MG63 (cell line): ENCODE measurements around the gene ZNF217. TPM values are rescaled to one million over a fixed set of nuclear protein-coding genes. Genes with fewer than 3 reads are reported as not detected.
A peak's percentile ranks its signal among the peaks of the same experiment; 100 is the strongest.
"Not testable (repeated sequence)": the region's sequence is repeated elsewhere in the genome, so short reads cannot be mapped to it uniquely, and the experiment has no call there.

Experiments used
- DNase-seq: peaks from one replicate; pipeline ENCODE4 v3.0.0-alpha.2; 2020
- H3K27me3 ChIP-seq: fragments of 250-450 bp; sonication (Bioruptor Pico); 2 replicates; pipeline ENCODE4 v1.5.1; 2020; ENCODE audit warnings: mild to moderate bottlenecking, moderate library complexity
- H3K36me3 ChIP-seq: fragments of 250-450 bp; sonication (Bioruptor Pico); 2 replicates; pipeline ENCODE4 v1.5.1; 2020; ENCODE audit warnings: mild to moderate bottlenecking, moderate library complexity
- H3K4me3 ChIP-seq: fragments of 250-450 bp; sonication (Bioruptor Pico); 2 replicates; pipeline ENCODE4 v1.5.1; 2020; ENCODE audit warnings: mild to moderate bottlenecking, moderate library complexity
- H3K9me3 ChIP-seq: fragments of 250-450 bp; sonication (Bioruptor Pico); 2 replicates; pipeline ENCODE4 v1.5.1; 2020; ENCODE audit warnings: mild to moderate bottlenecking, moderate library complexity
- total RNA-seq: library from RNA; depleted of rRNA; stranded (reverse); fragments of >200 nt; shearing (Covaris generic); gene quantifications from 2 replicates; pipeline ENCODE4 v1.2.3, GENCODE V29; 2014; ENCODE audit warnings: low replicate concordance

The ZNF217 gene
- total RNA-seq, 1 experiment from 2014 or later: 15.7 TPM

DNA sequence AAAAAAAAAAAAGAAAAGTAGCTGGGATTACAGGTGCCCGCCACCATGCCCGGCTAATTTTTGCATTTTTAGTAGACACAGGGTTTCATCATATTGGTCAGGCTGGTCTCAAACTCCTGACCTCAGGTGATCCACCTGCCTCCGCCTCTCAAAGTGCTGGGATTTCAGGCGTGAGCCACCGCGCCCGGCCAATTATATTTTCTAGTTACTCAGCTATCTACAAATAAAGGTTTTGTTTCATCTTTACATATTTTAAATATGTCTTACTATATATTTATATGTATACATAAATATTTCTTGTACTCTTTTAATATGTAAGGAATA is 31.2 kb upstream of the ZNF217 start:
- H3K36me3 ChIP-seq, H3K4me3 ChIP-seq, DNase-seq, H3K9me3 ChIP-seq, H3K27me3 ChIP-seq: not testable (repeated sequence)

DNA sequence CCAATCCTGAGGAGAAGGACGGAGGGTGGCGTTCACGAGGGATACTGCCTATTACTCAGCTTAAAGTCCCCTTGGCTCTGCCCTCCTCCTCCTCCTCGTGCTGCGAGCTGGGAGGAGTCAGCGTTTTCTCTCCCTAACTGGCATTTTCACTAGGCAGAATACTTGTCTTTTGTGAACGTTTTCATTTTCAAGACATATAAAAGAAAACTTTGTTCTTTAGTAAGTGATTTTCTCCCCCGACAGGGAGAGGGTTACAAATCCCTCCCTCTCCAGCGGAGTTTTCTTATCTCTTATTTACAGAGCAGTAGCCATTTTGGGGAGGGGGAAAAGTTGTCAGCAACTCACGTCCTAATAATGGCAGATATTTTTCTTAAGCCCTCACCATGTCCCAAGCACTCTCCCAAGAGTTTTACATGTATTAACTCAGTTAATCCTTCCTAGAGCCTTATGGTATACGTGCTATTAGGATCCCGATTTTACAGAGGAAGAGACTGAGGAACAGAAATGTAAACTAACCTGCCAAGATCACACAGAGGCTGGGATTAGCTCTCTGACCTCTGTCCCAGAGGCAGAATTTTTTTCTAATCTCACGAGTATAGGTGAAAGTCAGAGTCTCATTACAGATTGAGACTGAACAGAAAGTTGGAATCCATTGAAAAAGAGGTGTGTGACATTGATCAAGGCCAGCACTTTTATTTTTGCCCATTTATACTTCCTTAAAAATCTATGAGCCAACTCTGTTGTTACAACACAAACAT is 30.0 kb upstream of the ZNF217 start:
- peak overlapping the region; percentile 21 for H3K4me3 ChIP-seq
- no peaks in the 10 kb centered on the region for H3K36me3 ChIP-seq
- DNase-seq: peak; percentile 84
- H3K27me3 ChIP-seq: no peaks in the 10 kb centered on the region
- H3K9me3 ChIP-seq: no peaks in the 10 kb centered on the region

DNA sequence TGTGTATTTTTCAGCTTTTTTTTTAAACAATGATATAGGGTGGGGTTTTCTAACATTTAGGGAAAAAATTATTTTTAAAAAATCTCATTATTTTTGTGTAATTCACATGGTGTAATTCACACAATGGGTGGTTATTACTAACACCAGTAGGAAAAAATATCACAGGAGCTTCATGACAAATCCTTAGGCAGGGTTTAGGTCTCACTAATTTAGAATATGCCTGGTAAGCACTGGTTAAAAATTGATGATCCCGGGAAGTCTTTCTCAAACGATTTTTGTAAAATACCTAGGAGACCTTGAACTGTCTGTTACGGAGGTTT is 29.5 kb upstream of the ZNF217 start:
- H3K36me3 ChIP-seq: no peaks in the 10 kb centered on the region
- peak overlapping the region; percentile 21 for H3K4me3 ChIP-seq
- DNase-seq: no peak
- H3K9me3 ChIP-seq: no peaks in the 10 kb centered on the region
- no peaks in the 10 kb centered on the region for H3K27me3 ChIP-seq

DNA sequence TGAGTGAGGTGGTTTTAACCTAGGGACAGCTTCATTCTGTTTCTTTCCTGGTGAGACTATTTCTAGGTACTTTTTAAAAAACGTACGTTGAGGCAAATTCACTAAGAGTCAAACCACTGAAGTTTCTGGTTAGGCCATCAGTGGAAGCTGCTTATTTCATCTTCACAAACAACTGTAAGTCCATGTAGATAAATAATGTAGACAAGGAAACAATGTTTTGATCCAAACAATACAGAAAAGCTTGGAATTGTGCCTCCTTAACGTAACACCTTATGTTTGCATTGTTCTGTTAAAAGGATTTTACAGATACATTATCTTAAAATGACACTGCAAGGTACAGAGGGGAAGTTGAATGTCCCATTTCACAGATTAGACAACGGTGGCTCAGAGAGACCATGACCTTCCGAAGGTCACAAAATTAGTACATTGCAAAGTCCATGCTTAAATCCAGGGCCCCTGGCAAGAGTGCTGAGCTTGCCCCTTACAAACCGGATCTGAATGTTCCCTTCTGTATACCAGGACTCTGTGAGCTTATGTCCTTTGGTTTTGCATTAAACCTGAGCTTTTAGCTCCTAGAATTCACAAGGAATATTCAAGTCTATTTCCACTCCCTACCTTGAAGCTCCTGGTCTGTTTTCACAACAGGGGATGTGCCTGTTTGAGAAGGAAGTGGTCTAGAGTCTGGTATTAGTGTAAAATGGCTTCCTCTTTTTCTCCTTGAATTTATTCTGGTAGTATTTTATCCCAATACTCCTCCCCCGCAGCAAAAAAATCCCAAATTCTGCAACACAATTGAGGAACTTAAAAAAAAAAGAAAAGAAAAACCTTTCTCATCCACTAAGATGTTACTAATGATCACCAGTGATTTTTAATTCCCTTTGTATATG is 28.9 kb upstream of the ZNF217 start:
- Histone ChIP-seq H3K9me3 (no peaks in the 10 kb centered on the region), H3K4me3 (no peak overlapping the region), H3K36me3 (no peaks in the 10 kb centered on the region), H3K27me3 (no peaks in the 10 kb centered on the region)
- DNase-seq: no peak

DNA sequence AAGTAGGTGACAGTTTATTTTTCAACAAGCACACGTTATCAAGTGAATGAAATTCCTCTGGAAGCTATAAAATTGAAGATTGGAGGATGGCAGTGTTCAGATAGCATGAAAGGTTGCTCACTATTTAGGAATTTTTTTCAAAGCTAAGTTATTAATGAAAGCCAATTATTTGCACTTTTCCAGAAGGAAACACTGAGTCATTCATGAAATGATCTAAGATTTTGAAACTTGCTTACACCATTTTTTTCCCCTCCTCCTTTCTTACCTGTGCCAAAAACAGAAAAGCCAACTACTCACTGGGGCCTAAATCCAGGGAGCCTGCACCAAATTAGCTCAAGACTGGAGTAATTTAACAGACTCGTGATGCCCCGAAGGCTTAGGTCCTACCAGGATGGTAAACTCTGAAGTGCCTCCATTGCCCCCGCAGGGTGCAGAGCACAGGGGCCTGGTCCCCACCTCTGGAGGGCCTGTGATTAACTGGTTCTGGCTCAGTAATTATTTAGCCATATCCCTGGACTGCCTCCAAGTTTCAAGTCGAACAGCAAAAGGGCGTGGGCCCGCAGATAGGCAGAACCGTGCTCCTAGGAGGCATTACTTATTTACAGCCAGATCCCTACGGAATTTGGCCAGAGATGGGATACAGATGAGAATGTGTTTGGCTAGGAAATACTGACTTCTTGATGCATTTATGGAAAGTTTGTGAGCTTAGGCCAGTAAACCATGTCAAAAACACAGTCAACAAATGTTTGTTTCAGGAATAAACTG is 28.0 kb upstream of the ZNF217 start:
- no peaks in the 10 kb centered on the region for H3K27me3 ChIP-seq
- no peaks in the 10 kb centered on the region for H3K9me3 ChIP-seq
- DNase-seq: peak; percentile 95
- no peak overlapping the region for H3K4me3 ChIP-seq
- H3K36me3 ChIP-seq: no peaks in the 10 kb centered on the region

DNA sequence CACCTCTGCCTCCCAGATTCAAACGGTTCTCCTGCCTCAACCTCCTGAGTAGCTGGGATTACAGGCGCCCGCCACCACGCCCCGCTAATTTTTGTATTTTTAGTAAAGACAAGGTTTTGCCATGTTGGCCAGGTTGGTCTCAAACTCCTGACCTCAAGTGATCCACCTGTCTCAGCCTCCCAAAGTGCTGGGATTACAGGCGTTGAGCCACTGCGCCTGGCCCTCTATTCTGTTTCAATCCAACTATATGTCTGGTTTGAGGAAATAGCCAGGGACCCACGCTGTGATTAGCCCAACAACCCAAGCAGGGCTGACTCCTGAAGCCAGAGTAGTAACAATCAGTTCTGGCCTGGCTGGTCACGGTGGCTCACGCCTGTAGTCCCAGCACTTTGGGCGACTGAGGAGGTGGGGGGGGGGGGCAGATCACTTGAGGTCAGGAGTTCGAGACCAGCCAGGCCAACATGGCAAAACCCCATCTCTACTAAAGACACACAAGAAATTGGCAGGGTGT is 24.9 kb upstream of the ZNF217 start:
- not testable (repeated sequence) for DNase-seq, H3K9me3 ChIP-seq, H3K36me3 ChIP-seq, H3K4me3 ChIP-seq, H3K27me3 ChIP-seq

DNA sequence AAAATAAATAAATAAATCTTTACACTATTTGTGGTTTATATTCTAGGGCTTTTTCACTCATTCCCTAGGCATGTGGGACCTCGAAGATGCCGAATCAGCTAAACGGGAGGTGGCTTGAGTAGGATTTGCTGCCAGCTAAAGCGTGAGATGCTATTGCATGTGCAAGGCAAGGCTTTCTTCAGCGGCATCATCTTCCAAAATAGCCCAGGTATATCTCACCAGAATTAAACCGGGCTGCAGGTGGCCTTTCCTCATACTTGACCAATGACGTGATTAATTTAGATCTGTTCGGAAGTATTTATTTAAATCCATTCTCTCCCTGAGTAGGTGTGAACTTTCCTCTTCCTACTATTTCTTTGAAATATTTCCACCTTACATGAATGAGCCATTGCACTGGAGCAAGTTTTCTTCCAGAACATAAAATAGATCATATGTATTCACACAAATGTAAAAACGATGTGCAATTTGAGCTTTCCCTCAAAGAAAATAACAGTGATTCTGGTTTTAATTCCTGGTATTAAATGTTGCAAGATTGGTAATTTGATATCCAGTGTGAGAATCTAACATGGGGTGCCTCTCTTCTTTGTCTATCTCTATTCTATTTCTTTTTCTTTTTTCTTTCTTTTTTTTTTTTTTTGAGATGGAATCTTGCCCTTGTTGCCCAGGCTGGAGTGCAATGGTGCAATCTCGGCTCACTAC is 24.3 kb upstream of the ZNF217 start:
- Histone ChIP-seq H3K4me3 (no peak overlapping the region), H3K27me3 (no peaks in the 10 kb centered on the region), H3K9me3 (no peaks in the 10 kb centered on the region), H3K36me3 (no peaks in the 10 kb centered on the region)
- DNase-seq: no peak

DNA sequence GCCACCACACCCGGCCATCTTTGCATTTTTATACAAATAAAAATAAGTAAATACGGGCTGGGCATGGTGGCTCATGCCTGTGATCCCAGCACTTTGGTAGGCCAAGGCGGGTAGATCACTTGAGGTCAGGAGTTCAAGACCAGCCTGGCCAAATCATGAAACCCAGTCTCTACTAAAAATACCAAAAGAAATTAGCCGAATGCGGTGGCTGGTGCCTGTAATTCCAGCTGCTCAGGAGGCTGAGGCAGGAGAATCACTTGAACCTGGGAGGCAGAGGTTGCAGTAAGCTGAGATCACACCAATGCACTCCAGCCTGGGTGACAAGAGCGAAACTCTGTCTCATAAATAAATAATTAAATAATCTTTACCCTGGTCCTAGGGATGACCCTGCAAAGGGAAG is 22.9 kb upstream of the ZNF217 start:
- H3K4me3 ChIP-seq, H3K9me3 ChIP-seq, DNase-seq, H3K36me3 ChIP-seq, H3K27me3 ChIP-seq: not testable (repeated sequence)

DNA sequence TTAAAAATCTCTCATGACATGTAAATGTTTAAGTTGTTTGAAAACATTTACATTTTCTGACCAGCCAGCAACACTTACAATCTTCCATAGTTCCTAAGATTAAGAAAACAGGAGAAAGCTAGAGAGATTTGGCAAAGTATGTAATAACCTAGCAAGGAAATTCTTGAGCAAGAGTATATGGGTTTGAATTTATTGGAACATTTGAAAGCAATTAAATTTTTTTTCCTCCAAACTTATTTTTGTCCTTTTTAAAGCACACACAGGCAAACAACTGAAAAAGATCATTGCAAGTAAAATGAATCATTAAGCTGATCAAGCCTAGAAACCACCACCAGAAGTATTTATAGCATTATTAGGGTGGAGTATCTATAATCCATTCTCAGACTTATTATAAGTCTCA is 20.1 kb upstream of the ZNF217 start:
- DNase-seq: no peak
- H3K36me3 ChIP-seq: no peaks in the 10 kb centered on the region
- no peaks in the 10 kb centered on the region for H3K27me3 ChIP-seq
- H3K9me3 ChIP-seq: no peaks in the 10 kb centered on the region
- H3K4me3 ChIP-seq: no peak overlapping the region

DNA sequence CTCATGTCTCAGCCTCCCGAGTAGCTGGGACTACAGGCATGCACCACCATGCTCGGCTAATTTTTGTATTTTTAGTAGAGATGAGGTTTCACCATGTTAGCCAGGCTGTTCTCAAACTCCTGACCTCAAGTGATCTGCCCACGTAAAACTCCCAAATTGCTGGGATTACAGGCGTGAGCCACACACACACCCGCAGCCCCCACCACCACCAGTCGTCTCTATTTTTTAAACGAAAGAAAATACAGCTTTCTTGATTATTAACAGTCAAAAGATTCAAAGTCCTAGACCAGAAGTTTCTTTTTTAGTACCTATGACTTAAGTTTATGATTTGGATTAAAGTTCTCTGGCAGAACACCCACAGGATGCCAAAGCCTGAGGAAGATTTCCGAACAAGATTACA is 18.6 kb upstream of the ZNF217 start:
- not testable (repeated sequence) for H3K36me3 ChIP-seq, H3K4me3 ChIP-seq, DNase-seq, H3K27me3 ChIP-seq, H3K9me3 ChIP-seq

DNA sequence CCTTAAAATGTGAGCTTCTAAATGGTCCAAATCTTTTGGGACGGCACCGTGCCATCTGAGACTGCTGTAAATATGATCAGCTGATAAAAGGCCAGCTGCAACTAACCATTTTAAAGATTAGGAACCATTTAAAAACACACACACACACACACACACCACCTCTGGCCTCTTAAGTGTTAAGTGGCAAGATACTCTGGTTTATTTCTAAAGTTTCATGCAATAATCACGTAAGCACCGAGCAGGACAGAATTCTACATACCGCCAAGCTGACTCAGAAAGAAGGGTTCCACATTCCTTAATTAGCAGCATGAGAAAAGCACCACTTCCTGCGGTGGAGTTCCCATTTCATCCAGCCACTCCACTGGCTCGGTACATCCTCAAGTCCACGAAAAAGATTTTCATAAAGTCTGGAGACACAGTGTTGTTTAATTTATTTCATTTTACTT is 17.8 kb upstream of the ZNF217 start:
- H3K36me3 ChIP-seq: 0 out of 2 replicates have a peak, but pooled peaks cover 2% of the 10 kb centered on the region
- peak; percentile 81 for DNase-seq
- no peak overlapping the region for H3K4me3 ChIP-seq
- H3K27me3 ChIP-seq: no peaks in the 10 kb centered on the region
- no peaks in the 10 kb centered on the region for H3K9me3 ChIP-seq

DNA sequence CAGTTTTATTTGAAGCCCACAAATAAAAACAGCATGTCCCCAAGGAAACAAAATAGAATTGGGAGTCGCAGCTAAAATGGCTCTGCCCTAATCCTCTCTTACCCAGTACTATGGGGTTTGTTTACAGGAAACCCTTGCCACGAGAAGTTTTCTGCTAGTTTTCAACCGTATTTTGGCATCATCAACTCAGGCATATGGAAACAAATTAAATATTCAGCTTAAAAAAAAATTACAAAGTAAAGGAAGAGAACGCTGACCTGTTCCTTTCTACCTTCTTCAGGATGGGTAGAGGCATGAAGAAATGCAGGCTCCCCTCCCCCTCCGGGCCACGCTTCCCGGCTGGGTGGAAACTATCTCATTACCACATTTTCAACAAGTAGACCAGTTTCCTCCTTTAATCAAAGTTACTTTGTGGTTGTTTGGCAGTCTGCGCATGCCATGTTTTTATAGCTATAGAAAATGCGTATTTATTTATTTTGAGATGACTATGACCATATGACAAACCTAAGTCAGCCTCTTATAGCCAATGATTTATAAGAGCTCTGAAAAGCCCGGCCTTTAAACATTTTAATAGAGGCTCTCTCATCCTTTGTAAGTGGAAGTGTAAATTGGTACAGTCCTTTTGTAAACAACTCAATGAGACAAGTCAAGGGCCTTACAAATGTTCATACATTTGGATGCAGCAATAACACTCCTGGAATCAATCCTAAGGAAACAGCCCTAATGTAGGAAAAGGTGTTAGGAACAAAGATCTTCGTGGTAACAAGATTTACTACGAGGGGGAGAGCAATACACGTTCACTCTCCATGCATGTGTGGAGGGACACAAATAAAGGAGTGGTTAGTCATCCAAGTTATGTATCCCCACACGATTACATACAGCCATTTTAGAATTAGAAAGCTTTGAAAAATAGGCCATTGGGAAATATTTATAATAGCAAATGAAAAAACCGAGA is 16.1 kb upstream of the ZNF217 start:
- no peaks in the 10 kb centered on the region for H3K27me3 ChIP-seq
- 0 out of 2 replicates have a peak, but pooled peaks cover 2% of the 10 kb centered on the region for H3K36me3 ChIP-seq
- peak; percentile 83 for DNase-seq
- no peaks in the 10 kb centered on the region for H3K9me3 ChIP-seq
- H3K4me3 ChIP-seq: peak overlapping the region; percentile 35

DNA sequence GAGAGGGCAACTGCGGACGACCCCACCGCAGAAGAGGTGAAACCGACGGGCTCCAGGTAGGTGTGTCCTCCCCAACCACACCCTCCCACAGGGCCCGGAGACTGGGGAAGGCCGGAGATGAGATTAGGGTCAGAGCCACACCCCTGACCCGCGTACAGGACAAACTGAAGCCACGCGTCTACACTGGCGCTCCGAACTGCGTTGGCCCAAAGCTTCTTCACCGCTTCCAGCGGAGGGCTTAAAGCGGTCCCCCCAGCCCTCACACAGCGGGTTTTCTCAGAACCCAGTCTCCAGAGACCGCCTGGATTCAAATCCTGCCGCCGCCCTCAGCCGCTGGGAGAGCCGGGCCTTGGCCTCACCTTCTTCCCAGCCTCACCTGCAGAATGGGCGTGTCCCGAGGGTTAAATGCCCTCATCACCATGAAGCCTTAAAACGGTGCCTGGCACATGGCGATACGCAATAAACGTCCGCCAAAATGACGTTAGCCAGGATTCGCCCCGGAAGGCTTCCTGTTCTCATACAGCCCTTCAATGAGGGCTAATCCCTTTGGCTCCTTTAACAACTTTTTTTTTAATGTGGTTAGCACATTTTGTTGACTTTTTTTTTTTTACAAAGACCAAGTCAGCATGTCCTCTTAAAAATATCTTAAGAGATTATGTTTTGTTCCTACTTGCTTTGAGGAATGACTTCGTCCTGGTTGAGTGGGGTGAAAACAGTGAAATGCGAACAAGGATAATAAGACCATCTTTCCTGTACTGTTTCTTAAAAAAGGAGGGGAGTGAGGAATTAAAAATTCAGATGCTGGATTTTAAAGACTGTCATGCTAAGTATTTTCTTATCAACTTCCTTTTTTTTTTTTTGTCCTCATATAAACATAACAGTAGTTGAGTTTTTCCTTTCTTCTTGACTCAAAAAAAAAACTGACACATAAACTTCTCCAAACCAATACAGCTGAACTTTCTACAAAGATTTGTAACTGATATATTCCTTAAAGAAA is 15.1 kb upstream of the ZNF217 start:
- DNase-seq: peak; percentile 30
- Histone ChIP-seq H3K9me3 (no peaks in the 10 kb centered on the region), H3K36me3 (0 out of 2 replicates have a peak, but pooled peaks cover 2% of the 10 kb centered on the region), H3K4me3 (peak overlapping the region; percentile 35), H3K27me3 (no peaks in the 10 kb centered on the region)

DNA sequence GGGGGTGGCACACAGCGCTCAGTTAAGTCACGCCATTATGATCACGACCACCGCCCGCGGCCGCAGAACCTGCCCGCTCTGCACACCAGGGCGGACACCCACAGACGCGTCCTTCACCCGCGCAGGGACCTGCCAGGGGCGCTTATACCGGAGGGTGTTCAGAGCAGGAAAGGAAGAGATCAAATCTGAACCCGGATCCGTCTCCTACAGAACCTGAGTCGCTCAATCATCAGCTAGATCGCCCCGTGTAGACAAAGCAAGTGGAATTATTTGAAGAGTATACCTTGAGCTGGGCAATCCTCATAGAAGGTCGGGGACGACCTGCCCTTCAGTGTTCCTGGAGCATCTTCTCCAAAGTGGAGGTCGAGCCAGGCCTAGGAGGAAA is 14.4 kb upstream of the ZNF217 start:
- Histone ChIP-seq H3K9me3 (no peaks in the 10 kb centered on the region), H3K36me3 (0 out of 2 replicates have a peak, but pooled peaks cover 2% of the 10 kb centered on the region), H3K27me3 (no peaks in the 10 kb centered on the region), H3K4me3 (no peak overlapping the region)
- no peak for DNase-seq
